ENCODE results near the gene PDE4D. TPM values are rescaled to one million over a fixed set of nuclear protein-coding genes. Genes with fewer than 3 reads are reported as not detected.

Gene PDE4D
- total and polyA plus RNA-seq, 2 donors (not counting 1 experiment from before 2014, with no cell fraction given) = 14.9 to 171 TPM

GRCh38 chr5:59789894-59790293 is 103.6 kb downstream of the PDE4D start:
- no peaks in the 10 kb centered on the region for H3K36me3 ChIP-seq (replicated peaks in 1 of 2; ENCODE audit: control extremely low read depth in 1 of 2, control insufficient read depth in 1 of 2, extremely low read depth in 1 of 2, insufficient read depth in 2 of 2, low read length in 1 of 2)
- Mint-ChIP-seq H3K4me3 (peak overlapping the region; percentile 77), H3K27me3 (no peaks in the 10 kb centered on the region), H3K4me1 (peaks cover 55% of the 10 kb centered on the region), H3K9me3 (ENCODE audit: insufficient read depth) (no peaks in the 10 kb centered on the region), H3K27ac (peak overlapping the region; percentile 92)
- H3K4me2 ChIP-seq (replicated peaks; ENCODE audit: low read depth, low read length, poor library complexity, severe bottlenecking) = peak overlapping the region; percentile 64
- no CpG with 5 or more reads among the region's 2 CpGs for WGBS (ENCODE audit: insufficient coverage)
- POLR2A ChIA-PET = interaction anchor here (0.6 kb wide), 1 partner anchor 1331 kb away, joined by 4 read pairs; no protein-coding TSS in a partner anchor
- CTCF ChIA-PET = interaction anchor here (0.9 to 7.6 kb wide), 6 partner anchors 10 to 409 kb away, joined by 3 to 43 read pairs (median 4); no protein-coding TSS in a partner anchor
- H3K27ac ChIP-seq (ENCODE audit: low read length in 2 of 2) = peak overlapping the region; percentile 62 to 83
- intact Hi-C loops (cut with micrococcal nuclease) = loop anchor here (1.0 to 10.0 kb wide), 6 partner anchors 9 to 755 kb away; no protein-coding TSS in a partner anchor
- peak overlapping the region; percentile 49 for H3K9ac ChIP-seq (ENCODE audit: low read length)
- TF ChIP-seq CTCF (IDR thresholded peaks at IDR 0.05) = no peak
- TF ChIP-seq EZH2 (IDR thresholded peaks at IDR 0.05; ENCODE audit: borderline replicate concordance, insufficient read depth, low read depth, low read length, poor library complexity, severe bottlenecking) = no peak
- peaks cover 28% of the 10 kb centered on the region in 2 donors for H3K4me1 ChIP-seq (ENCODE audit: control insufficient read depth in 2 of 2, insufficient read depth in 2 of 2, low read length in 2 of 2)
- H2AFZ ChIP-seq (ENCODE audit: insufficient read depth, low read depth, low read length, poor library complexity, severe bottlenecking) = peak overlapping the region; percentile 59
- peak overlapping the region in 1 of 5 experiments; percentile 48 for H3K4me3 ChIP-seq (ENCODE audit: control extremely low read depth in 1 of 5, extremely low read depth in 1 of 5, insufficient read depth in 1 of 5, low read depth in 2 of 5, low read length in 4 of 5)
- DNase-seq (peak; percentile 39), ATAC-seq (ENCODE audit: low read depth) (peak; percentile 37)
- H3K79me2 ChIP-seq (ENCODE audit: control insufficient read depth, insufficient read depth, low read length) = no peaks in the 10 kb centered on the region
- no peaks in the 10 kb centered on the region for H3K9me3 ChIP-seq (ENCODE audit: control extremely low read depth in 1 of 3, control insufficient read depth in 2 of 3, insufficient read depth in 1 of 3, low read length in 2 of 3)
- no peaks in the 10 kb centered on the region for H3K27me3 ChIP-seq (replicated peaks in 1 of 4; ENCODE audit: control extremely low read depth in 1 of 4, control insufficient read depth in 3 of 4, insufficient read depth in 4 of 4, low read length in 3 of 4)
- no peaks in the 10 kb centered on the region for H4K20me1 ChIP-seq (ENCODE audit: control insufficient read depth, insufficient read depth, low read length, poor library complexity, severe bottlenecking)

GRCh38 chr5:59789197-59789596 is 104.3 kb downstream of the PDE4D start:
- WGBS (ENCODE audit: insufficient coverage) = 97% methylated on average over 2 of the region's 2 CpGs
- ChIA-PET CTCF (interaction anchor here (1.0 to 7.6 kb wide), 6 partner anchors 10 to 408 kb away, joined by 3 to 43 read pairs (median 4); no protein-coding TSS in a partner anchor), POLR2A (interaction anchor here (1.2 kb wide), 1 partner anchor 20 kb away, joined by 4 read pairs; no protein-coding TSS in a partner anchor)
- Histone ChIP-seq H3K4me3 (ENCODE audit: control extremely low read depth in 1 of 5, extremely low read depth in 1 of 5, insufficient read depth in 1 of 5, low read depth in 2 of 5, low read length in 4 of 5) (no peak overlapping the region), H3K4me2 (replicated peaks; ENCODE audit: low read depth, low read length, poor library complexity, severe bottlenecking) (peak overlapping the region; percentile 64), H3K79me2 (ENCODE audit: control insufficient read depth, insufficient read depth, low read length) (no peaks in the 10 kb centered on the region), H2AFZ (ENCODE audit: insufficient read depth, low read depth, low read length, poor library complexity, severe bottlenecking) (no peak overlapping the region), H4K20me1 (ENCODE audit: control insufficient read depth, insufficient read depth, low read length, poor library complexity, severe bottlenecking) (no peaks in the 10 kb centered on the region), H3K27ac (ENCODE audit: low read length in 2 of 2) (peak overlapping the region in 1 of 2 donors; percentile 83), H3K4me1 (ENCODE audit: control insufficient read depth in 2 of 2, insufficient read depth in 2 of 2, low read length in 2 of 2) (peaks cover 25% of the 10 kb centered on the region in 2 donors), H3K36me3 (replicated peaks in 1 of 2; ENCODE audit: control extremely low read depth in 1 of 2, control insufficient read depth in 1 of 2, extremely low read depth in 1 of 2, insufficient read depth in 2 of 2, low read length in 1 of 2) (no peaks in the 10 kb centered on the region), H3K27me3 (replicated peaks in 1 of 4; ENCODE audit: control extremely low read depth in 1 of 4, control insufficient read depth in 3 of 4, insufficient read depth in 4 of 4, low read length in 3 of 4) (no peaks in the 10 kb centered on the region), H3K9ac (ENCODE audit: low read length) (no peak overlapping the region), H3K9me3 (ENCODE audit: control extremely low read depth in 1 of 3, control insufficient read depth in 2 of 3, insufficient read depth in 1 of 3, low read length in 2 of 3) (no peaks in the 10 kb centered on the region)
- H3K4me1 Mint-ChIP-seq = peaks cover 48% of the 10 kb centered on the region
- intact Hi-C loops (cut with micrococcal nuclease) = no loop called here
- H3K4me3 Mint-ChIP-seq = no peak overlapping the region
- ATAC-seq (ENCODE audit: low read depth) (no peak), DNase-seq (no peak)
- no peaks in the 10 kb centered on the region for H3K9me3 Mint-ChIP-seq (ENCODE audit: insufficient read depth)
- no peak for TF ChIP-seq CTCF (IDR thresholded peaks at IDR 0.05)
- no peak for TF ChIP-seq EZH2 (IDR thresholded peaks at IDR 0.05; ENCODE audit: borderline replicate concordance, insufficient read depth, low read depth, low read length, poor library complexity, severe bottlenecking)
- H3K27me3 Mint-ChIP-seq = no peaks in the 10 kb centered on the region
- H3K27ac Mint-ChIP-seq = peak overlapping the region; percentile 92
